Measurements from ENCODE around the gene RHOT1.

DNA sequence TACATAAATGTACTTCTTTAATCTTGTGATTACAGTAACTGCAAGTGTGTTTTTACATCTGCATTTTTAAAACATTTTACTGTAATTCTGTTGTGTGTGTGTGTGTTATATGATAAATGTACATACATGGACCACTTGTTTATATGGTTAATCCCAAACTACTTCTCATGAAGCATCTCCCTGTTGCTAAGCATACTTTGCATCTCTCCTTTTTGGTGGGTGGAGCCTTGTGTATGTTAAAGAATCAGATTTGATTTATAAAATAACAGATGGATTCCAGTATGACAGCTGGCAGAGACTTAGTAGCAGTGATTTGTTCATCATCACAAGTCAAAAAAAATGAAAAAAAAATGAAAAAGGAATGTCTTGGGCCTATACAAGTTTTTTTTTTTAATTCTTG, 67.3 kb downstream of the RHOT1 start:
- no peak for TF ChIP-seq CTCF (IDR thresholded peaks at IDR 0.05)
- TF ChIP-seq SIN3A (IDR thresholded peaks at IDR 0.05; ENCODE audit: borderline replicate concordance, insufficient read depth, low read depth, low read length) = no peak
- no peak for TF ChIP-seq REST (IDR thresholded peaks at IDR 0.05; ENCODE audit: insufficient read depth in 1 of 2, low read depth in 2 of 2, low read length in 1 of 2)

Measured in Panc1 (cell line).